Vagina (tissue), 2 donors: Measurements from ENCODE around the gene ASTL.

ENCODE experiments used
- POLR2A ChIP-seq, 2 donors: fragments of 450-650 bp; IDR thresholded peaks; one replicate each; pipeline ENCODE4 v1.6.1; 2017; ENCODE audit warnings: antibody characterized with exemption in 2 of 2, mild to moderate bottlenecking in 2 of 2, moderate library complexity in 2 of 2
- POLR2AphosphoS5 ChIP-seq, 2 donors: sonication (generic); formaldehyde crosslinking; IDR thresholded peaks; one replicate each; pipeline ENCODE4 v1.9.0; 2017; ENCODE audit warnings: antibody characterized with exemption in 2 of 2, mild to moderate bottlenecking in 2 of 2, low read depth in 1 of 2; ENCODE audit not compliant: insufficient read depth in 1 of 2
- TF ChIP-seq, protein P1 (sequence below), 3 experiments: fragments of 450-650 bp in 2 of 3; fragments of 200-600 bp in 1 of 3; sonication (generic) in 1 of 3; IDR thresholded peaks; one replicate each; pipeline ENCODE4 v1.5.1; 2017 to 2019; ENCODE audit warnings: antibody characterized with exemption in 3 of 3, mild to moderate bottlenecking in 2 of 3, moderate library complexity in 2 of 3

GRCh38 chr2:96151595-96152303 lies 13.4 kb upstream of the ASTL start:
- no peak for TF ChIP-seq POLR2A (IDR thresholded peaks at IDR 0.05)
- TF ChIP-seq, protein P1, sequence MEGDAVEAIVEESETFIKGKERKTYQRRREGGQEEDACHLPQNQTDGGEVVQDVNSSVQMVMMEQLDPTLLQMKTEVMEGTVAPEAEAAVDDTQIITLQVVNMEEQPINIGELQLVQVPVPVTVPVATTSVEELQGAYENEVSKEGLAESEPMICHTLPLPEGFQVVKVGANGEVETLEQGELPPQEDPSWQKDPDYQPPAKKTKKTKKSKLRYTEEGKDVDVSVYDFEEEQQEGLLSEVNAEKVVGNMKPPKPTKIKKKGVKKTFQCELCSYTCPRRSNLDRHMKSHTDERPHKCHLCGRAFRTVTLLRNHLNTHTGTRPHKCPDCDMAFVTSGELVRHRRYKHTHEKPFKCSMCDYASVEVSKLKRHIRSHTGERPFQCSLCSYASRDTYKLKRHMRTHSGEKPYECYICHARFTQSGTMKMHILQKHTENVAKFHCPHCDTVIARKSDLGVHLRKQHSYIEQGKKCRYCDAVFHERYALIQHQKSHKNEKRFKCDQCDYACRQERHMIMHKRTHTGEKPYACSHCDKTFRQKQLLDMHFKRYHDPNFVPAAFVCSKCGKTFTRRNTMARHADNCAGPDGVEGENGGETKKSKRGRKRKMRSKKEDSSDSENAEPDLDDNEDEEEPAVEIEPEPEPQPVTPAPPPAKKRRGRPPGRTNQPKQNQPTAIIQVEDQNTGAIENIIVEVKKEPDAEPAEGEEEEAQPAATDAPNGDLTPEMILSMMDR (IDR thresholded peaks at IDR 0.05) = no peak
- no peak for TF ChIP-seq POLR2AphosphoS5 (IDR thresholded peaks at IDR 0.05; ENCODE audit: insufficient read depth in 1 of 2, low read depth in 1 of 2)
